H9 (cell line): ENCODE results near the gene RTP3. TPM values are rescaled to one million over a fixed set of nuclear protein-coding genes. Genes with fewer than 3 reads are reported as not detected.

Experiments
- DNase-seq: peaks from one replicate; pipeline ENCODE4 v3.0.0-alpha.2; 2017
- H2AFZ ChIP-seq: one replicate; pipeline ENCODE4 v1.6.1; 2013; ENCODE audit warnings: mild to moderate bottlenecking, low read length, control low read depth, moderate library complexity
- H2AK5ac ChIP-seq: 2 replicates; pipeline ENCODE4 v1.6.1; 2013; ENCODE audit warnings: low read length, control low read depth, mixed read lengths; ENCODE audit not compliant: insufficient read length
- H2BK120ac ChIP-seq: one replicate; pipeline ENCODE4 v1.6.1; 2013; ENCODE audit warnings: low read depth, mild to moderate bottlenecking, low read length, control low read depth, inconsistent platforms; ENCODE audit not compliant: poor library complexity, severe bottlenecking
- H2BK12ac ChIP-seq: 2 replicates; pipeline ENCODE4 v1.6.1; 2013; ENCODE audit warnings: low read length, control low read depth, mixed read lengths, low read depth; ENCODE audit not compliant: insufficient read length
- H2BK15ac ChIP-seq: 2 replicates; pipeline ENCODE4 v1.6.1; 2013; ENCODE audit warnings: low read depth, low read length, control low read depth
- H2BK20ac ChIP-seq: one replicate; pipeline ENCODE4 v1.6.1; 2013; ENCODE audit warnings: low read depth, mild to moderate bottlenecking, low read length, control low read depth, inconsistent platforms; ENCODE audit not compliant: poor library complexity, severe bottlenecking
- H2BK5ac ChIP-seq: 2 replicates; pipeline ENCODE4 v1.6.1; 2013; ENCODE audit warnings: low read length, control low read depth, mixed read lengths; ENCODE audit not compliant: insufficient read length
- H3K14ac ChIP-seq: 2 replicates; pipeline ENCODE4 v1.6.1; 2013; ENCODE audit warnings: low read length, control low read depth; ENCODE audit not compliant: insufficient read depth
- H3K18ac ChIP-seq: 2 replicates; pipeline ENCODE4 v1.6.1; 2013; ENCODE audit warnings: low read depth, mild to moderate bottlenecking, mixed read lengths, low read length, control low read depth; ENCODE audit not compliant: insufficient read length
- H3K23ac ChIP-seq: 2 replicates; pipeline ENCODE4 v1.6.1; 2013; ENCODE audit warnings: low read length, control low read depth, mixed read lengths, low read depth; ENCODE audit not compliant: insufficient read length
- H3K23me2 ChIP-seq: 2 replicates; pipeline ENCODE4 v1.6.1; 2013; ENCODE audit warnings: low read depth, mild to moderate bottlenecking, mixed read lengths, low read length, control low read depth; ENCODE audit not compliant: insufficient read length, poor library complexity, severe bottlenecking
- H3K27ac ChIP-seq: 2 replicates; pipeline ENCODE4 v1.5.1; 2013; ENCODE audit warnings: low read length, control low read depth, mixed read lengths, low read depth; ENCODE audit not compliant: insufficient read length
- H3K27me3 ChIP-seq: 2 replicates; pipeline ENCODE4 v1.6.1; 2013; ENCODE audit warnings: low read length, control low read depth, inconsistent platforms; ENCODE audit not compliant: insufficient read depth
- H3K4ac ChIP-seq: 2 replicates; pipeline ENCODE4 v1.6.1; 2013; ENCODE audit warnings: low read depth, mild to moderate bottlenecking, control low read depth, inconsistent platforms, low read length, moderate library complexity
- H3K4me1 ChIP-seq: 2 replicates; pipeline ENCODE4 v1.6.1; 2013; ENCODE audit warnings: low read length, control low read depth, inconsistent platforms; ENCODE audit not compliant: insufficient read depth
- H3K4me2 ChIP-seq: 2 replicates; pipeline ENCODE4 v1.6.1; 2013; ENCODE audit warnings: low read length, control low read depth, mixed read lengths; ENCODE audit not compliant: insufficient read length, insufficient read depth
- H3K56ac ChIP-seq: 2 replicates; pipeline ENCODE4 v1.6.1; 2013; ENCODE audit warnings: low read depth, mild to moderate bottlenecking, mixed read lengths, low read length, control low read depth; ENCODE audit not compliant: insufficient read length
- H3K79me1 ChIP-seq: 2 replicates; pipeline ENCODE4 v1.6.1; 2013; ENCODE audit warnings: low read depth, mild to moderate bottlenecking, moderate library complexity, low read length, control low read depth, inconsistent platforms; ENCODE audit not compliant: insufficient read depth, poor library complexity, severe bottlenecking
- H3K79me2 ChIP-seq: 2 replicates; pipeline ENCODE4 v1.6.1; 2013; ENCODE audit warnings: low read length, control low read depth, inconsistent platforms; ENCODE audit not compliant: insufficient read depth
- H3K9ac ChIP-seq: 2 replicates; pipeline ENCODE4 v1.6.1; 2013; ENCODE audit warnings: low read length, control low read depth, mixed read lengths; ENCODE audit not compliant: insufficient read length; ENCODE audit errors: extremely low read depth
- H3K9me3 ChIP-seq: one replicate; pipeline ENCODE4 v1.6.1; 2013; ENCODE audit warnings: low read depth, low read length, inconsistent platforms; ENCODE audit not compliant: control insufficient read depth
- H3T11ph ChIP-seq: one replicate; pipeline ENCODE4 v1.6.1; 2013; ENCODE audit warnings: mild to moderate bottlenecking, low read length, control low read depth, inconsistent platforms
- H4K20me1 ChIP-seq: one replicate; pipeline ENCODE4 v1.6.1; 2013; ENCODE audit not compliant: control insufficient read depth, insufficient read length, insufficient read depth
- H4K5ac ChIP-seq: 2 replicates; pipeline ENCODE4 v1.6.1; 2013; ENCODE audit warnings: low read depth, mild to moderate bottlenecking, mixed read lengths, low read length, control low read depth; ENCODE audit not compliant: insufficient read length
- H4K8ac ChIP-seq: replicated peaks from 2 replicates; pipeline ENCODE4 v1.6.1; 2013; ENCODE audit warnings: low read length, control low read depth, mixed read lengths, low read depth; ENCODE audit not compliant: insufficient read length
- H4K91ac ChIP-seq: 2 replicates; pipeline ENCODE4 v1.6.1; 2013; ENCODE audit warnings: low read depth, mild to moderate bottlenecking, moderate library complexity, mixed read lengths, low read length, control low read depth; ENCODE audit not compliant: insufficient read length
- H3K27ac Mint-ChIP-seq, 3 experiments: 2 replicates in 2 of 3; 3 replicates in 1 of 3; pipeline ENCODE4 v1.8.0; 2020 to 2021; ENCODE audit warnings: mixed read lengths in 3 of 3, mild to moderate bottlenecking in 1 of 3, moderate library complexity in 1 of 3
- H3K27me3 Mint-ChIP-seq: 2 replicates; pipeline ENCODE4 v1.8.0; 2021; ENCODE audit warnings: low read depth, mild to moderate bottlenecking, moderate library complexity, mixed read lengths
- H3K36me3 Mint-ChIP-seq, 3 experiments: 2 replicates in 2 of 3; 3 replicates in 1 of 3; pipeline ENCODE4 v1.8.0; 2020 to 2021; ENCODE audit warnings: low read depth in 3 of 3, mixed read lengths in 3 of 3; ENCODE audit not compliant: insufficient read depth in 1 of 3
- H3K4me1 Mint-ChIP-seq, 2 experiments: 2 replicates each; pipeline ENCODE4 v1.8.0; 2020; ENCODE audit warnings: mixed read lengths in 2 of 2
- H3K4me3 Mint-ChIP-seq, 2 experiments: 2 replicates in 1 of 2; 3 replicates in 1 of 2; pipeline ENCODE4 v1.8.0; 2020 to 2021; ENCODE audit warnings: mild to moderate bottlenecking in 2 of 2, mixed read lengths in 2 of 2, moderate library complexity in 1 of 2
- H3K9me3 Mint-ChIP-seq, 2 experiments: 2 replicates in 1 of 2; 3 replicates in 1 of 2; pipeline ENCODE4 v1.8.0; 2020; ENCODE audit warnings: mild to moderate bottlenecking in 2 of 2, mixed read lengths in 2 of 2, moderate library complexity in 1 of 2
- WGBS: extraction: QIAGEN DNeasy Blood & Tissue Kit; methylation state at CpG from one replicate; pipeline ENCODE4 v1.1.7; 2013; ENCODE audit warnings: missing lambda C conversion rate, low lambda C conversion rate, mixed read lengths; ENCODE audit not compliant: insufficient read length; ENCODE audit errors: extremely low coverage; 5-methylcytosine and 5-hydroxymethylcytosine counted together
- total RNA-seq: library from RNA; stranded (reverse); gene quantifications from 2 replicates; pipeline ENCODE4 v1.2.1, GENCODE V29; 2021
- TF ChIP-seq, protein P1 (sequence below): fragments of 200-600 bp; sonication (generic); conservative IDR thresholded peaks from 3 replicates; pipeline ENCODE4 v1.8.0; 2021; ENCODE audit warnings: antibody characterized with exemption, mild to moderate bottlenecking

The RTP3 gene
- total RNA-seq, 1 experiment from 2014 or later: not detected

DNA sequence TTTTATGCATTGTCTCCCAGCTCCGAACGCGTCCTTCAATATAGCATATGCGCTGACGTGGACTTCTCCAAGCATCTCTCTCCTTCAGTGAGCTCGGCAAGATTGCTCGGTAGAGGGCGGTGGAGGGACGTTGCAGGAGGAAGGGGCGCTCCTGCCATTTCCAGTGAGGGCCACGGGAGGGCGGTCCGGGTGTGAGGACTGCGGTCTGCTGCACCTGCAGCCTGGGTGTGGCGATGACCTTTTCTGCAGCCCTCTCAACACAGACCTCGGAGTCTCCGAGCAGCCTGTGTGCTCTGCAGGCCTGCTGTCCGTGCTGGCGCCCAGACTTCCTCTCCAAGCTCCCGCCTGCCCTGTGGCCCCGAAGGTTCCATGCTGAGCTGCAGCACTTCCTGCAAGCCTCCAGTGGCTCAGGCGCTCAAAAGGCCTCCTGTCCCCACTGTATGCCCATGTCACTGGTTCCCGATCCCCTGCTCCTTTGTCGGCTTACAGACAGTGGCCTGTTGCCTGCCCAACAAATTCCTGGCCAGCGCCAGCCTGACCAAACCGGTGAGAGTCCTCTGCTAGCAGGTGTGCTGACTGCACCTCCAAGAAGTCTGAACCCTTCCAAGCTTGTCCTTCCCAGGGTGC is 8.9 kb upstream of the RTP3 start:
- H2AFZ ChIP-seq: no peak overlapping the region
- peak; percentile 97 for DNase-seq
- no peak overlapping the region for H4K91ac ChIP-seq
- H3K18ac ChIP-seq: no peak overlapping the region
- no peak overlapping the region for H3K9ac ChIP-seq
- H4K20me1 ChIP-seq: no peaks in the 10 kb centered on the region
- Mint-ChIP-seq H3K9me3 (peaks cover 9 to 10% of the 10 kb centered on the region in 2 experiments), H3K36me3 (peaks cover 8 to 10% (median 8%) of the 10 kb centered on the region in 3 experiments), H3K4me3 (peak overlapping the region in 1 of 2 experiments; percentile 41; a peak in 2 of 5 replicates), H3K27me3 (peaks cover 8% of the 10 kb centered on the region; the same call in 1 of the 2 replicates), H3K4me1 (peaks cover 22 to 23% of the 10 kb centered on the region in 2 experiments), H3K27ac (peak overlapping the region in 1 of 3 experiments; percentile 24; a peak in 2 of 7 replicates)
- no peak overlapping the region for H4K5ac ChIP-seq
- H2BK15ac ChIP-seq: no peak overlapping the region
- H2BK120ac ChIP-seq: no peak overlapping the region
- no peaks in the 10 kb centered on the region for H3K9me3 ChIP-seq
- no CpG with 5 or more reads among the region's 26 CpGs for WGBS
- H3K14ac ChIP-seq: no peak overlapping the region
- H3K23ac ChIP-seq: no peak overlapping the region
- no peak overlapping the region for H3K4ac ChIP-seq
- H3K27ac ChIP-seq: no peak overlapping the region
- no peaks in the 10 kb centered on the region for H3K4me1 ChIP-seq
- H2BK20ac ChIP-seq: no peak overlapping the region
- H3K79me2 ChIP-seq: no peaks in the 10 kb centered on the region
- no peak overlapping the region for H4K8ac ChIP-seq
- H3K4me2 ChIP-seq: no peak overlapping the region
- no peak overlapping the region for H3T11ph ChIP-seq
- H3K56ac ChIP-seq: no peak overlapping the region
- TF ChIP-seq, protein P1, sequence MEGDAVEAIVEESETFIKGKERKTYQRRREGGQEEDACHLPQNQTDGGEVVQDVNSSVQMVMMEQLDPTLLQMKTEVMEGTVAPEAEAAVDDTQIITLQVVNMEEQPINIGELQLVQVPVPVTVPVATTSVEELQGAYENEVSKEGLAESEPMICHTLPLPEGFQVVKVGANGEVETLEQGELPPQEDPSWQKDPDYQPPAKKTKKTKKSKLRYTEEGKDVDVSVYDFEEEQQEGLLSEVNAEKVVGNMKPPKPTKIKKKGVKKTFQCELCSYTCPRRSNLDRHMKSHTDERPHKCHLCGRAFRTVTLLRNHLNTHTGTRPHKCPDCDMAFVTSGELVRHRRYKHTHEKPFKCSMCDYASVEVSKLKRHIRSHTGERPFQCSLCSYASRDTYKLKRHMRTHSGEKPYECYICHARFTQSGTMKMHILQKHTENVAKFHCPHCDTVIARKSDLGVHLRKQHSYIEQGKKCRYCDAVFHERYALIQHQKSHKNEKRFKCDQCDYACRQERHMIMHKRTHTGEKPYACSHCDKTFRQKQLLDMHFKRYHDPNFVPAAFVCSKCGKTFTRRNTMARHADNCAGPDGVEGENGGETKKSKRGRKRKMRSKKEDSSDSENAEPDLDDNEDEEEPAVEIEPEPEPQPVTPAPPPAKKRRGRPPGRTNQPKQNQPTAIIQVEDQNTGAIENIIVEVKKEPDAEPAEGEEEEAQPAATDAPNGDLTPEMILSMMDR: peak; percentile 100
- no peak overlapping the region for H2BK12ac ChIP-seq
- no peak overlapping the region for H2AK5ac ChIP-seq
- H3K79me1 ChIP-seq: no peaks in the 10 kb centered on the region
- H2BK5ac ChIP-seq: no peak overlapping the region
- H3K23me2 ChIP-seq: no peaks in the 10 kb centered on the region
- no peaks in the 10 kb centered on the region; the same call in 1 of the 2 replicates for H3K27me3 ChIP-seq
